HCT116 (cell line): Measurements from ENCODE around the gene DDX39B. TPM values are rescaled to one million over a fixed set of nuclear protein-coding genes. Genes with fewer than 3 reads are reported as not detected.
A peak's percentile ranks its signal among the peaks of the same experiment; 100 is the strongest.
"Not testable (repeated sequence)": the region's sequence is repeated elsewhere in the genome, so short reads cannot be mapped to it uniquely, and the experiment has no call there.

Experiments used
- ATAC-seq: fragments of 200-7000 bp; cut with Tn5 transposase; 2 replicates; pipeline ENCODE4 v1.9.1; 2020; ENCODE audit warnings: mild to moderate bottlenecking, moderate library complexity
- BruUV-seq: library from RNA; stranded (reverse); fragments of 400-500 nt; replicated peaks from 2 replicates; lab custom pipeline; 2021; lab: Mats Ljungman, UMichigan
- CTCF ChIA-PET: fragments of 300-600 bp; sonication (Branson Sonifier 250); formaldehyde crosslinking; loops from one replicate; lab custom pipeline; 2021; ENCODE audit warnings: antibody characterized with exemption; lab: Charles Lee
- POLR2A ChIA-PET: fragments of 300-600, 350-600 bp; sonication (Branson Sonifier 250); formaldehyde crosslinking; loops from one replicate; lab custom pipeline; 2021; ENCODE audit warnings: antibody characterized with exemption; lab: Charles Lee
- RAD21 ChIA-PET, 2 experiments: fragments of 300-600 bp; sonication (Branson Sonifier 250); formaldehyde crosslinking; loops; one replicate each; lab custom pipeline; 2023; ENCODE audit warnings: low total read pairs in 2 of 2; ENCODE audit not compliant: uncharacterized antibody in 2 of 2, unreplicated experiment in 2 of 2, low non-redundant PET in 1 of 2; lab: Charles Lee
- DNase-seq: peaks from one replicate; pipeline ENCODE4 v3.0.0-alpha.2; 2010; ENCODE audit warnings: low read depth, low spot score
- H2AFZ ChIP-seq: fragments of 200-600 bp; shearing (Covaris generic), sonication (generic); 2 replicates; pipeline ENCODE4 v1.6.1; 2017; ENCODE audit warnings: low read depth, mixed run types, mixed read lengths, antibody characterized with exemption, low read length; ENCODE audit not compliant: poor library complexity, severe bottlenecking
- H3K27ac ChIP-seq: 2 replicates; pipeline ENCODE4 v1.5.1; 2012; ENCODE audit warnings: low read depth, low read length
- H3K27me3 ChIP-seq: fragments of 200-600 bp; sonication (generic); 2 replicates; pipeline ENCODE4 v1.6.1; 2016; ENCODE audit warnings: mixed run types, low read length, mixed read lengths; ENCODE audit not compliant: insufficient read depth
- H3K36me3 ChIP-seq, 2 experiments: fragments of 200-500 bp in 1 of 2; fragments of 200-600 bp in 1 of 2; sonication (Bioruptor generic) in 1 of 2; sonication (generic) in 1 of 2; 2 replicates each; pipeline versions ENCODE4 v1.5.1 to v1.6.1; 2014 to 2016; ENCODE audit warnings: low read length in 2 of 2, inconsistent platforms in 1 of 2, mixed read lengths in 1 of 2, mixed run types in 1 of 2; ENCODE audit not compliant: insufficient read depth in 2 of 2, control insufficient read depth in 1 of 2
- H3K4me1 ChIP-seq, 2 experiments: fragments of 200-600 bp in 1 of 2; sonication (generic) in 1 of 2; 2 replicates each; pipeline versions ENCODE4 v1.5.1 to v1.6.1; 2012 to 2017; ENCODE audit warnings: low read length in 2 of 2, inconsistent platforms in 1 of 2, mild to moderate bottlenecking in 1 of 2, mixed read lengths in 1 of 2, mixed run types in 1 of 2, moderate library complexity in 1 of 2; ENCODE audit not compliant: insufficient read depth in 2 of 2, control insufficient read depth in 1 of 2
- H3K4me2 ChIP-seq: fragments of 200-600 bp; sonication (generic); 2 replicates; pipeline ENCODE4 v1.6.1; 2017; ENCODE audit warnings: mixed run types, low read length, mixed read lengths
- H3K4me3 ChIP-seq, 2 experiments: fragments of 200-600 bp in 1 of 2; sonication (generic) in 1 of 2; replicated peaks in 1 of 2; 2 replicates each; pipeline ENCODE4 v1.5.1; 2011 to 2016; ENCODE audit warnings: low read length in 2 of 2, control low read depth in 1 of 2, low read depth in 1 of 2, mild to moderate bottlenecking in 1 of 2, mixed read lengths in 1 of 2, mixed run types in 1 of 2
- H3K79me2 ChIP-seq: fragments of 200-600 bp; sonication (generic); 2 replicates; pipeline ENCODE4 v1.6.1; 2017; ENCODE audit warnings: mild to moderate bottlenecking, mixed run types, low read length, moderate library complexity, mixed read lengths; ENCODE audit not compliant: insufficient read depth
- H3K9ac ChIP-seq: fragments of 200-600 bp; sonication (generic); 2 replicates; pipeline ENCODE4 v1.6.1; 2016; ENCODE audit warnings: low read length, mixed read lengths
- H3K9me2 ChIP-seq: fragments of 200-600 bp; sonication (generic), shearing (Covaris generic); 2 replicates; pipeline ENCODE4 v1.6.1; 2017; ENCODE audit warnings: mixed run types, mild to moderate bottlenecking, moderate library complexity; ENCODE audit not compliant: insufficient read depth
- H3K9me3 ChIP-seq, 2 experiments: fragments of 200-500 bp in 1 of 2; fragments of 200-600 bp in 1 of 2; sonication (Bioruptor generic) in 1 of 2; sonication (generic) in 1 of 2; 2 replicates each; pipeline ENCODE4 v1.6.1; 2014 to 2017; ENCODE audit warnings: low read length in 2 of 2, mixed read lengths in 2 of 2, inconsistent platforms in 1 of 2, low read depth in 1 of 2, mild to moderate bottlenecking in 1 of 2, mixed run types in 1 of 2, moderate library complexity in 1 of 2; ENCODE audit not compliant: control insufficient read depth in 1 of 2, insufficient read depth in 1 of 2
- H4K20me1 ChIP-seq: fragments of 200-600 bp; sonication (generic), shearing (Covaris generic); 2 replicates; pipeline ENCODE4 v1.6.1; 2017; ENCODE audit warnings: mixed run types, mild to moderate bottlenecking, moderate library complexity; ENCODE audit not compliant: insufficient read depth
- CEBPB ChIP-seq: IDR thresholded peaks from 2 replicates; pipeline ENCODE4 v1.6.1; 2012; ENCODE audit warnings: low read depth
- EGR1 ChIP-seq: IDR thresholded peaks from 2 replicates; pipeline ENCODE4 v1.6.1; 2012; ENCODE audit warnings: low read depth
- FOSL1 ChIP-seq: IDR thresholded peaks from 2 replicates; pipeline ENCODE4 v1.6.1; 2012; ENCODE audit warnings: low read depth
- MAX ChIP-seq: IDR thresholded peaks from 2 replicates; pipeline ENCODE4 v1.6.1; 2012
- RAD21 ChIP-seq: IDR thresholded peaks from 2 replicates; pipeline ENCODE4 v1.6.1; 2012; ENCODE audit warnings: low read depth, mild to moderate bottlenecking
- SRF ChIP-seq: IDR thresholded peaks from 2 replicates; pipeline ENCODE4 v1.6.1; 2012; ENCODE audit warnings: low read depth
- TCF7L2 ChIP-seq: IDR thresholded peaks from 2 replicates; pipeline ENCODE4 v1.7.0; 2011; ENCODE audit warnings: borderline replicate concordance, inconsistent platforms; ENCODE audit not compliant: insufficient read depth, insufficient read length; ENCODE audit errors: extremely low read depth
- YY1 ChIP-seq: IDR thresholded peaks from 2 replicates; pipeline ENCODE4 v1.6.1; 2011; ENCODE audit warnings: low read length, low read depth, moderate library complexity, mild to moderate bottlenecking; ENCODE audit not compliant: insufficient replicate concordance; ENCODE audit errors: extremely low read depth
- intact Hi-C: fragments of 100-400 bp; cut with micrococcal nuclease; formaldehyde crosslinking; loops from 2 replicates; pipeline ENCODE4 v1.10.0; 2022
- total RNA-seq: library from RNA; stranded (reverse); gene quantifications from one replicate; pipeline ENCODE4 v1.2.1, GENCODE V29; 2021; ENCODE audit not compliant: unreplicated experiment

DDX39B gene
- total RNA-seq, 1 experiment from 2014 or later = 545 TPM

GRCh38 chr6:31541658-31542521 lies at the start of gene DDX39B (continued):
- TF ChIP-seq RAD21 = no peak
- no peak for TF ChIP-seq CEBPB
- no peak for TF ChIP-seq MAX
- no peak for TF ChIP-seq FOSL1
- TF ChIP-seq EGR1 = no peak
- peak; percentile 9 for TF ChIP-seq TCF7L2
- TF ChIP-seq YY1 = peak; percentile 83
- no peak for TF ChIP-seq SRF

- POLR2A ChIA-PET = not testable (repeated sequence)
These were observed 48.9 kb upstream of the DDX39B start for GRCh38 chr6:31590691-31591090.

More at GRCh38 chr6:31590691-31591090, 48.9 kb upstream of the DDX39B start:
- H3K4me2 ChIP-seq, H4K20me1 ChIP-seq, H3K4me1 ChIP-seq, H3K9ac ChIP-seq, H3K4me3 ChIP-seq, H3K79me2 ChIP-seq, BruUV-seq, H3K36me3 ChIP-seq, H3K27me3 ChIP-seq, H3K27ac ChIP-seq, DNase-seq, H2AFZ ChIP-seq, RAD21 ChIA-PET, intact Hi-C loops, ATAC-seq, H3K9me2 ChIP-seq, H3K9me3 ChIP-seq: not testable (repeated sequence)
- CTCF ChIA-PET = interaction anchor here (1.0 kb wide), 2 partner anchors 8 to 10 kb away, joined by 3 read pairs; no protein-coding TSS in a partner anchor
